ENCODE data around the gene ATP9A. TPM values are rescaled to one million over a fixed set of nuclear protein-coding genes. Genes with fewer than 3 reads are reported as not detected.

The ATP9A gene
- total RNA-seq, 1 donor from 2014 or later = 18.2 TPM

- Histone ChIP-seq H3K4me2 (no peak overlapping the region), H3K27ac (no peak overlapping the region), H3K9ac (no peak overlapping the region), H2AFZ (replicated peaks) (no peak overlapping the region), H3K36me3 (no peaks in the 10 kb centered on the region), H3K4me1 (peaks cover 4% of the 10 kb centered on the region), H3K4me3 (no peak overlapping the region), H3F3A (ENCODE audit: low read depth) (no peaks in the 10 kb centered on the region), H4K20me1 (ENCODE audit: low read depth) (no peaks in the 10 kb centered on the region), H3K27me3 (no peaks in the 10 kb centered on the region), H3K9me3 (ENCODE audit: low read depth) (no peaks in the 10 kb centered on the region), H3K79me2 (ENCODE audit: low read depth) (no peaks in the 10 kb centered on the region)
- Mint-ChIP-seq H3K4me1 (peaks cover 37% of the 10 kb centered on the region), H3K4me3 (no peak overlapping the region), H3K27ac (no peak overlapping the region), H3K27me3 (ENCODE audit: insufficient read depth, low read depth) (peaks cover 6% of the 10 kb centered on the region), H3K36me3 (peaks cover 9% of the 10 kb centered on the region), H3K9me3 (no peaks in the 10 kb centered on the region)
- no peak for DNase-seq (ENCODE audit: low spot score)
- TF ChIP-seq EZH2phosphoT487 (IDR thresholded peaks at IDR 0.05) = no peak
Observed at GRCh38 chr20:51596668-51597388, 171.4 kb downstream of the ATP9A start.

- Mint-ChIP-seq H3K27me3 (ENCODE audit: insufficient read depth, low read depth) (peaks cover 6% of the 10 kb centered on the region), H3K4me1 (peaks cover 32% of the 10 kb centered on the region), H3K4me3 (no peak overlapping the region), H3K27ac (no peak overlapping the region), H3K36me3 (peaks cover 8% of the 10 kb centered on the region), H3K9me3 (no peaks in the 10 kb centered on the region)
- Histone ChIP-seq H3K9ac (no peak overlapping the region), H3F3A (ENCODE audit: low read depth) (no peaks in the 10 kb centered on the region), H3K36me3 (no peaks in the 10 kb centered on the region), H3K27ac (no peak overlapping the region), H3K4me1 (peaks cover 4% of the 10 kb centered on the region), H4K20me1 (ENCODE audit: low read depth) (no peaks in the 10 kb centered on the region), H3K79me2 (ENCODE audit: low read depth) (no peaks in the 10 kb centered on the region), H2AFZ (replicated peaks) (no peak overlapping the region), H3K4me2 (no peak overlapping the region), H3K9me3 (ENCODE audit: low read depth) (no peaks in the 10 kb centered on the region), H3K4me3 (no peak overlapping the region), H3K27me3 (no peaks in the 10 kb centered on the region)
- DNase-seq (ENCODE audit: low spot score) = no peak
- no peak for TF ChIP-seq CTCF (IDR thresholded peaks at IDR 0.05)
- no peak for TF ChIP-seq EZH2phosphoT487 (IDR thresholded peaks at IDR 0.05)
- no peak for TF ChIP-seq EZH2 (IDR thresholded peaks at IDR 0.05)
Observed at GRCh38 chr20:51595744-51596143, 172.4 kb downstream of the ATP9A start.

- no peaks in the 10 kb centered on the region for H3K27me3 ChIP-seq
- peaks cover 6% of the 10 kb centered on the region for H3K27me3 Mint-ChIP-seq (ENCODE audit: insufficient read depth, low read depth)
- H3K4me3 ChIP-seq = no peak overlapping the region
- no peak overlapping the region for H3K4me2 ChIP-seq
- DNase-seq (ENCODE audit: low spot score) = peak; percentile 88
- H2AFZ ChIP-seq (replicated peaks) = no peak overlapping the region
- H3K4me1 Mint-ChIP-seq = peaks cover 26% of the 10 kb centered on the region
- H3F3A ChIP-seq (ENCODE audit: low read depth) = no peaks in the 10 kb centered on the region
- no peaks in the 10 kb centered on the region for H4K20me1 ChIP-seq (ENCODE audit: low read depth)
- peak; percentile 84 for TF ChIP-seq CTCF (IDR thresholded peaks at IDR 0.05)
- TF ChIP-seq EZH2phosphoT487 (IDR thresholded peaks at IDR 0.05) = no peak
- H3K27ac Mint-ChIP-seq = no peak overlapping the region
- H3K27ac ChIP-seq = no peak overlapping the region
- no peaks in the 10 kb centered on the region for H3K79me2 ChIP-seq (ENCODE audit: low read depth)
- peaks cover 5% of the 10 kb centered on the region for H3K36me3 Mint-ChIP-seq
- no peaks in the 10 kb centered on the region for H3K36me3 ChIP-seq
- H3K9ac ChIP-seq = no peak overlapping the region
- no peak overlapping the region for H3K4me3 Mint-ChIP-seq
- no peaks in the 10 kb centered on the region for H3K9me3 Mint-ChIP-seq
- H3K4me1 ChIP-seq = peaks cover 3% of the 10 kb centered on the region
- no peaks in the 10 kb centered on the region for H3K9me3 ChIP-seq (ENCODE audit: low read depth)
Observed at GRCh38 chr20:51595058-51595532, 173.1 kb downstream of the ATP9A start.

Measured in neural progenitor cell (in vitro differentiated cells).